AG04450 (cell line): ENCODE data around the gene SUN1. TPM values are rescaled to one million over a fixed set of nuclear protein-coding genes. Genes with fewer than 3 reads are reported as not detected.
"Not testable (repeated sequence)": the region's sequence is repeated elsewhere in the genome, so short reads cannot be mapped to it uniquely, and the experiment has no call there.

Experiments
- CTCF ChIA-PET: fragments of 300-600, 350-600 bp; formaldehyde crosslinking; extraction: SDS; loops from one replicate; lab custom pipeline; 2022; ENCODE audit warnings: antibody characterized with exemption, inconsistent platforms; lab: Charles Lee
- POLR2A ChIA-PET: fragments of 350-600 bp; formaldehyde crosslinking; extraction: SDS; loops from one replicate; lab custom pipeline; 2021; ENCODE audit warnings: antibody characterized with exemption, inconsistent platforms; lab: Yijun Ruan, JAX
- DNase-seq: peaks from one replicate; pipeline ENCODE4 v3.0.0-alpha.2; 2011; ENCODE audit warnings: low read depth, low spot score
- H3K27ac ChIP-seq: one replicate; pipeline ENCODE4 v1.5.1; 2012; ENCODE audit warnings: low read depth, low read length, control low read depth
- H3K27me3 ChIP-seq: one replicate; pipeline ENCODE4 v1.6.0; 2012; ENCODE audit warnings: low read length; ENCODE audit not compliant: control insufficient read depth, insufficient read depth
- H3K4me3 ChIP-seq: 2 replicates; pipeline ENCODE4 v1.5.1; 2011; ENCODE audit warnings: mild to moderate bottlenecking, low read depth, low read length, control low read depth
- H3K9me3 ChIP-seq: 2 replicates; pipeline ENCODE4 v1.5.1; 2012; ENCODE audit warnings: low read length; ENCODE audit not compliant: control insufficient read depth, insufficient read depth
- CTCF ChIP-seq: IDR thresholded peaks from 2 replicates; pipeline ENCODE4 v1.5.1; 2011; ENCODE audit warnings: low read depth, low read length, control low read depth, inconsistent platforms
- polyA plus RNA-seq: library from polyadenylated mRNA; depleted of rRNA; stranded (reverse); fragments of >200 nt; gene quantifications from 2 replicates; pipeline ENCODE4 v1.2.3, GENCODE V29; 2011; rRNA removed

Gene SUN1
- polyA plus RNA-seq, 1 experiment: 140 TPM

DNA sequence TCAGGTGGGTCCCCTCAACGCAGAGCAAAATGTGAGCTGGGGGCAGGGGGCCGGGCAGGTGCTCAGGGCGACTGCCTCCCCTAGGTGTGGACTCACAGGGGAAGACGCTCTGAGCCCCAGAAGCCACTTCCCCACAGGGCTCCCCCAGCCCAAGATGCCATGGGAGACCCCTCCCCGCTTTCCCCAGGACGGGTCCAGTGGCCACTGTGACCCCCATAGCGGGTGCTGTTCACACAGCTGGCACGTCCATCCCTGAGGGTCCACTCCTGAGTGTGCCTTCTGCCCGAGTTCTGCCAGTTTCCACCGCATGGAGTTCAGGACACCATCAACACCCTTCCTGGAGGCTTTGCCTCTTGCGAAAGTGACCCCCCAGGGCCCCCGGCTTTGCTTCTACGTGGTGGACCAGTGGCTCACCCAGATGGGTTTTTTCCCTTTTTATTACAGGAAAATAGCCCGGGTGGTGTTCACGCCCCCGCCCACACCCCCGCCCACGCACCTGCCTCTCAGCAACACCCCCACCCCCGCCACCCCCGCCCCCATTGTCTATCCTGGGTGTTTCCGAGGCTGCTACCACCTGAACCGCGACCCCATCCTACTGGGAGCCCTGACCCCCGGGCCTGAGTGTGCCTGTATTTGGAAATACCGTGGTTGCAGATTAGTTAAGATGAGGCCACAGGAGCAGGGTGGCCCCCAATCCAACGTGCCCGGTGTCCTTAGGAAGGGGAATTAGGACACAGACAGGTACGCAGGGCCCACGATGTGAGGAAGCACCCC, 90.2 kb downstream of the SUN1 start:
- H3K4me3 ChIP-seq: no peak overlapping the region
- no peaks in the 10 kb centered on the region; the same call in 1 of the 2 replicates for H3K9me3 ChIP-seq
- no peak for DNase-seq
- no peak overlapping the region for H3K27ac ChIP-seq
- no peak for TF ChIP-seq CTCF
- ChIA-PET CTCF (no interaction called here), POLR2A (no interaction called here)
- no peaks in the 10 kb centered on the region for H3K27me3 ChIP-seq

DNA sequence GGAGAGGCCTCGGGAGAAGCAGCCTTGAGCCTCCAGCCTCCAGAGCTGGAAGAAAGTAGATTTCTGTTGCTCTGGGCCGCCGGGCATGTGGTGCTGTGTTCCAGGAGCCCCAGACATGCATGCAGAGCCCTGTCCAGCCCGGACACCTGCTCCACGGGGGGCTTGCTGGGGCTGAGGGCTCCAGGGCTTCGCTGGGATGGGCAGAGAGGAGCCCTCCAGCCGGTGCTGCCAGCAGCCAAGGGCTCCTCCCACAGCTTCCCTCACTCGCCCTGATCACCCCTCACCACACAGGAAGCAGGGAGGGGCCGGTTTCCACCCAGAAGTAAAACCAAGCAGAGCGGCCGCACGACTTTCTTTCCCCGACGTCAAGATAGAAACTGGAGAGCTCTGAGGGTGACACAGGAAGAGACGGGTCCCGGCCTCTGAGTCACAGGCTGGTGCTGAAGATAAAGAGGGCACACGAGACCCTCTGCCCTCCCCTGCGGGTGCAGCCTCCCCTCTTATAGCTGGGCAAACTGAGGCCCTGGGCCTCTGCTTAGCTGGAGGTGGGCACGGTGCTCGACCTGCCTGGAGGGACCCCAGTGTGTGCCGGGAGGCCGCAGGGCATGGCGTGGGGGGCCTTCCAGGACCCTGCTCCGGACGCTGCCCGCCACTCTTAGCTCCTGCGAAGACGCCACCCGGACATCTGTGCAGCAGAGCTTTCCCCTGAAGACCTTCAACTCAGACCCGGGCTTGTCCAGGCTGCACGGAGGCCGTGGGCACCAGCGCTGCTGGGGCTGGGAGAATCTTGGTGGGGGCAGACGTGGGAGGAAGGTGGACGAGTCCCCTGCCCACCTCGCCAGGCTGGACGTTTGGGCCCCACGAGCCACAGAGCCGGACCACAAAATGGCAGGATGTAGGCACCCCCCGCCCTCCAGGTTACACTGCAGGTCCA, 91.1 kb downstream of the SUN1 start:
- H3K27ac ChIP-seq: no peak overlapping the region
- no peaks in the 10 kb centered on the region; the same call in 1 of the 2 replicates for H3K9me3 ChIP-seq
- TF ChIP-seq CTCF: no peak
- no peak overlapping the region for H3K4me3 ChIP-seq
- H3K27me3 ChIP-seq: no peaks in the 10 kb centered on the region
- no peak for DNase-seq
- CTCF ChIA-PET: no interaction called here
- POLR2A ChIA-PET: interaction anchor here (0.6 kb wide), 1 partner anchor 14 kb away, joined by 4 read pairs; no protein-coding TSS in a partner anchor

DNA sequence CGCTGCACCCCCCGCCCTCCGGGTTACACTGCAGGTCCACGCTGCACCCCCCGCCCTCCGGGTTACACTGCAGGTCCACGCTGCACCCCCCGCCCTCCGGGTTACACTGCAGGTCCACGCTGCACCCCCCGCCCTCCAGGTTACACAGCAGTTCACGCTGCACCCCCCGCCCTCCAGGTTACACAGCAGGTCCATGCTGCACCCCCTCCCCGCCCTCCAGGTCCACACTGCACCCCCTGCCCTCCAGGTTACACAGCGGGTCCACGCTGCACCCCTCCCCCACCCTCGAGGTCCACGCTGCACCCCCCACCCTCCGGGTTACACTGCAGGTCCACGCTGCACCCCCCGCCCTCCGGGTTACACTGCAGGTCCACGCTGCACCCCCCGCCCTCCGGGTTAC, 91.8 kb downstream of the SUN1 start:
- H3K9me3 ChIP-seq, H3K4me3 ChIP-seq, CTCF ChIA-PET, DNase-seq, POLR2A ChIA-PET, H3K27ac ChIP-seq, H3K27me3 ChIP-seq: not testable (repeated sequence)

Other genes starting within 250 kb of the SUN1 start
- gene DNAAF5, start 105.8 kb upstream of the SUN1 start, polyA plus RNA-seq: 12.6 and 16.9 TPM in 2 replicates
- 16.1 and 17.8 TPM in 2 replicates for gene PRKAR1B, start 105.2 kb upstream of the SUN1 start, polyA plus RNA-seq
- gene GET4, start 44.1 kb downstream of the SUN1 start, polyA plus RNA-seq: 13.9 and 18.5 TPM in 2 replicates
- gene ADAP1, start 122.2 kb downstream of the SUN1 start, polyA plus RNA-seq: 0.87 and 0.89 TPM in 2 replicates
- gene COX19, start 143.1 kb downstream of the SUN1 start, polyA plus RNA-seq: 6.5 and 6.8 TPM in 2 replicates
- not detected in 2 replicates for gene CYP2W1, start 150.7 kb downstream of the SUN1 start, polyA plus RNA-seq
- gene GPR146, start 212.1 kb downstream of the SUN1 start, polyA plus RNA-seq: 0.50 and 0.69 TPM in 2 replicates